Stimulated activated effector memory CD8-positive, alpha-beta T cell treated with anti-CD3 and anti-CD28 coated beads, Interleukin-12 subunit alpha, Interleukin-12 subunit beta, amount 100 ng/mL, for 72 hours (primary cell): ENCODE data around the gene INPP5F.
A peak's percentile ranks its signal among the peaks of the same experiment; 100 is the strongest.
"Not testable (repeated sequence)": the region's sequence is repeated elsewhere in the genome, so short reads cannot be mapped to it uniquely, and the experiment has no call there.

ENCODE experiments used
- ATAC-seq: fragments of 150-1000 bp; cut with Tn5 transposase; 2 replicates; pipeline ENCODE4 v1.10.0; 2021
- DNase-seq, 2 donors: peaks; one replicate each; pipeline ENCODE4 v3.0.0; 2021 to 2022; ENCODE audit warnings: low spot score in 2 of 2
- H3K27ac Mint-ChIP-seq: one replicate; pipeline ENCODE4 v1.8.0; 2022; ENCODE audit warnings: mild to moderate bottlenecking, mixed read lengths
- H3K36me3 Mint-ChIP-seq: one replicate; pipeline ENCODE4 v1.8.0; 2022; ENCODE audit warnings: mild to moderate bottlenecking, mixed read lengths
- H3K4me1 Mint-ChIP-seq: one replicate; pipeline ENCODE4 v1.8.0; 2022; ENCODE audit warnings: mixed read lengths
- H3K4me3 Mint-ChIP-seq: one replicate; pipeline ENCODE4 v1.8.0; 2022; ENCODE audit warnings: mild to moderate bottlenecking, mixed read lengths
- H3K9me3 Mint-ChIP-seq: one replicate; pipeline ENCODE4 v1.8.0; 2022; ENCODE audit warnings: mixed read lengths

The INPP5F gene

DNA sequence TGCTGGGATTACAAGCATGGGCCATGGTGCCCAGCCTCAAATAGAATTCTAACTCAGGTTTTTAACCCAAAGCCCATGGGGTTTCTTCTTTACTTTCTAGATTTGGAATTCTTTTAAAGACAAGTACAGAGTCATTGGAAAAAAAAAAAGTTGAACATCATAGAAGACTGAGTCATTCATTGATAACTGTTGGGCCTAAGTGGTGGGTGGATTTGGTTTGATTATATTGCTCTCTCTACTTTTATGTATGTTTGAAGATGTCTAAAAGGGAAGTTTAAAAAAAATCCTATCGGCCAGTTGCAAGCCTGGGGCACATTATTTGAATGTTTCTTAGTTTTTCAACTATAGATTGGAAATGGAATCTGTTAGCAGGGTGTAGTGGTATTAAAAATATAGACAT lies 49.7 kb downstream of the INPP5F start:
- DNase-seq: no peak
- H3K27ac Mint-ChIP-seq: no peak overlapping the region
- ATAC-seq: no peak
- H3K9me3 Mint-ChIP-seq: no peaks in the 10 kb centered on the region
- no peaks in the 10 kb centered on the region for H3K36me3 Mint-ChIP-seq
- H3K4me1 Mint-ChIP-seq: peaks cover 6% of the 10 kb centered on the region
- H3K4me3 Mint-ChIP-seq: no peak overlapping the region

- no peak for ATAC-seq
- Mint-ChIP-seq H3K36me3 (no peaks in the 10 kb centered on the region), H3K9me3 (no peaks in the 10 kb centered on the region), H3K4me1 (peaks cover 6% of the 10 kb centered on the region), H3K27ac (no peak overlapping the region), H3K4me3 (no peak overlapping the region)
- no peak for DNase-seq
Measured at GRCh38 chr10:119776536-119776935, 50.7 kb downstream of the INPP5F start.

DNA sequence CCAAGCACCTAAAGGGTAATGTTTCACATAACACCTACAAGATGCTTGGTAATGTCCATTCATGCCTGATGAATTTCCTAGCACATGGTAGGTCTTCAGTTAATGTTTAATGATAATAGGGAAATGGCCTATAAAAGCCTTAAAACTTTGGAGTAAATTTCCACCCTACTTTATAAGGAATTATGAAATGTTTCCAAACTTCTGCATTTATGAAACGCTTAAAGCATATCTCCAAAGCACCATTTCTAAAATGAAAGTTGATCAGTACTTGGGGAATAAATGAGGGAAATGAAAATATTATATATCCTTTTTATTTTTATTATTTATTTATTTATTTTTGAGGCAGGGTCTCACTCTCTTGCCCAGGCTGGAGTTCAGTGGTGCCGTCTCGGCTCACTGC lies 51.8 kb downstream of the INPP5F start:
- ATAC-seq (no peak), DNase-seq (no peak)
- no peaks in the 10 kb centered on the region for H3K36me3 Mint-ChIP-seq
- peaks cover 6% of the 10 kb centered on the region for H3K4me1 Mint-ChIP-seq
- H3K9me3 Mint-ChIP-seq: no peaks in the 10 kb centered on the region
- H3K27ac Mint-ChIP-seq: no peak overlapping the region
- H3K4me3 Mint-ChIP-seq: no peak overlapping the region

- no peak for DNase-seq
- ATAC-seq: no peak
- Mint-ChIP-seq H3K4me3 (no peak overlapping the region), H3K4me1 (peaks cover 6% of the 10 kb centered on the region), H3K27ac (no peak overlapping the region), H3K36me3 (no peaks in the 10 kb centered on the region), H3K9me3 (no peaks in the 10 kb centered on the region)
Measured at GRCh38 chr10:119778776-119779445, 53.1 kb downstream of the INPP5F start.

- H3K4me1 Mint-ChIP-seq: peaks cover 8% of the 10 kb centered on the region
- H3K9me3 Mint-ChIP-seq: no peaks in the 10 kb centered on the region
- no peaks in the 10 kb centered on the region for H3K36me3 Mint-ChIP-seq
- no peak overlapping the region for H3K4me3 Mint-ChIP-seq
- no peak for DNase-seq
- no peak for ATAC-seq
- no peak overlapping the region for H3K27ac Mint-ChIP-seq
Measured at GRCh38 chr10:119780879-119781480, 55.1 kb downstream of the INPP5F start.

- Mint-ChIP-seq H3K36me3 (no peaks in the 10 kb centered on the region), H3K4me1 (peaks cover 8% of the 10 kb centered on the region), H3K27ac (no peak overlapping the region), H3K4me3 (no peak overlapping the region), H3K9me3 (no peaks in the 10 kb centered on the region)
- ATAC-seq: no peak
- no peak for DNase-seq
Measured at GRCh38 chr10:119781498-119781897, 55.6 kb downstream of the INPP5F start.

- Mint-ChIP-seq H3K4me3 (no peak overlapping the region), H3K4me1 (peaks cover 15% of the 10 kb centered on the region), H3K36me3 (no peaks in the 10 kb centered on the region), H3K9me3 (no peaks in the 10 kb centered on the region), H3K27ac (no peak overlapping the region)
- ATAC-seq (no peak), DNase-seq (no peak)
Measured at GRCh38 chr10:119782981-119783664, 57.3 kb downstream of the INPP5F start.

DNA sequence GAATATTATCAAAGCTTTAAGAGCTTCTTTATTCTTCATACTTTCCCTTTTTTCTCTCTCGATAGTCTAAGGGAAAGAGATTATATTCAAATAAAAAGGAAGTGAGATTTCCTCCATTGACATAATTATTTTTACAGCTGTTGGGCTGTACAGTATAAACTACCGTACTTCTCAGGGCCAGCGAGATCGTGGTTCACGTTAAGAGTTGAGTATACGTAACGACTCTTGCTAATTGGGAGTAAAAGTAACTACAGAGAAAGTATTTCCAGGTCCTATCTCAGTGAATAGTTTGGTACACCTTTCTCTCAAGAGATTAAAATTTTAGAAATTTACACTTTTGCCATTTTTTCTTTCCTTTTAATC lies 57.8 kb downstream of the INPP5F start:
- Mint-ChIP-seq H3K36me3 (no peaks in the 10 kb centered on the region), H3K4me1 (peaks cover 15% of the 10 kb centered on the region), H3K4me3 (no peak overlapping the region), H3K27ac (no peak overlapping the region), H3K9me3 (no peaks in the 10 kb centered on the region)
- ATAC-seq: no peak
- DNase-seq: no peak

DNA sequence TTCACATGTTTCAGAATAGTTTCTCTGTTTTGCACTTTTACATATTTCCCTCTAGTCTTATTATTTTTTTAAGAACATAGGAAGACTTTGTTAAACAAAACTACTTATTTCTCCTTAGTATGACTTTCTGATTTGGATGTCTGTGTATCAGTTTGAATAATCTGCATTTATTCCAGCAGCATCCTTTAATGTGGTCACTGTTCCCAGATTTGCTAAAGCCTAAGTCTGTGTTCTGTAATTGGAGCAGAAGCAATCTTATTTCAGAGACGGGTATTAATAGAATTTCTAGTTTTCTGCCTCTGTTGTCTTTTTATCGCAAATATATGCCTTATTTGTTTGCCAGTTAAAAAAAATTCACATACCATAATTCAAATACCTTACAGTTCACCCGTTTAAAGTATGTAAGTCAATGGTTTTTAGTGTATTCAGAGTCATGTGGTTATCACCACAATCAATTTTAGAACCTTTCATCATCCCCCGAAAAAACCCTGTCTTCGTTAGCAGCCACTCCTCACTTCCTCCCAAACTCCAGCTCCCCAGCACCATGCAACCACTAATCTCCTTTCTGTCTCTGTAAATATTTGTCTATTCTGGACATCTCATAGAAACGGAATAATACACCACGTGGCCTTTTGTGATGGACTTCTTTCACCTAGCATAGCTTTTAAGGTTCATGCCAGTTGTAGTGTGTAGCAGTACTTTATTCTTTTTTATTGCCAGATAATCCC lies 58.7 kb downstream of the INPP5F start:
- peaks cover 17% of the 10 kb centered on the region for H3K4me1 Mint-ChIP-seq
- no peaks in the 10 kb centered on the region for H3K36me3 Mint-ChIP-seq
- DNase-seq (no peak), ATAC-seq (peak; percentile 67)
- peak overlapping the region; percentile 1 for H3K4me3 Mint-ChIP-seq
- no peaks in the 10 kb centered on the region for H3K9me3 Mint-ChIP-seq
- no peak overlapping the region for H3K27ac Mint-ChIP-seq

DNA sequence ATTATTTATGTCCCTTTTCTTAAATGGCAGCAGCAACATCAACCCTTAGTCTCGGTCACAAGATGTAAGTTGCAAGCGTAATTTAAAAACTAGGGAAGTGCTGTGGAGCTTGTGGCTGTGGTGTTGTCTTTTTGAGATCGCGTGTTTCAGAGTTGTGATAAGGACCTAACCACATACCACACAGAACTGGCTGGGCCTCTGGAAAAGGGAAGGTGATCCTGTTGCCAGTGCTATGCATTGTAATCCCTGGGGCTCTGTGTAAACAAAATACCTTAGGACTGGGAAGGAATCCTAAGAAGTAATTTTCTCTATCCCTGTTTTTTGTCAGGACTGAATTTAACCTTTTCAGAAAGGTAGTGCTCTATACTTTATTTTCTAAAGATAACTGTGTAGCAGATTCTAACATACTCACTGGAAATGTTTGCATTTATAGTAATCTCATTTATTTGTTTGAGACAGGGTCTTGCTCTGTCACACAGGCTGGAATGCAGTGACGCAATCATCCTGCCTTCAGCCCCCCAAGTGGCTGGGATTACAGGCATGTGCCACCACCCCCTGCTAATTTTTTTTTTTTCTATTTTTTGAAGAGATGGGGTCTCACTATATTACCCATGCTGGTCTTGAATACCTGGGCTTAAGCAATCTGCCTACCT lies 60.4 kb downstream of the INPP5F start:
- DNase-seq: no peak
- H3K4me1 Mint-ChIP-seq: peaks cover 22% of the 10 kb centered on the region
- no peaks in the 10 kb centered on the region for H3K36me3 Mint-ChIP-seq
- ATAC-seq: no peak
- H3K9me3 Mint-ChIP-seq: no peaks in the 10 kb centered on the region
- H3K4me3 Mint-ChIP-seq: no peak overlapping the region
- H3K27ac Mint-ChIP-seq: no peak overlapping the region

GRCh38 chr10:119795101-119795500 lies 69.3 kb downstream of the INPP5F start:
- not testable (repeated sequence) for H3K9me3 Mint-ChIP-seq, H3K4me3 Mint-ChIP-seq, H3K4me1 Mint-ChIP-seq, ATAC-seq, H3K27ac Mint-ChIP-seq, DNase-seq
- peaks cover 30% of the 10 kb centered on the region for H3K36me3 Mint-ChIP-seq

DNA sequence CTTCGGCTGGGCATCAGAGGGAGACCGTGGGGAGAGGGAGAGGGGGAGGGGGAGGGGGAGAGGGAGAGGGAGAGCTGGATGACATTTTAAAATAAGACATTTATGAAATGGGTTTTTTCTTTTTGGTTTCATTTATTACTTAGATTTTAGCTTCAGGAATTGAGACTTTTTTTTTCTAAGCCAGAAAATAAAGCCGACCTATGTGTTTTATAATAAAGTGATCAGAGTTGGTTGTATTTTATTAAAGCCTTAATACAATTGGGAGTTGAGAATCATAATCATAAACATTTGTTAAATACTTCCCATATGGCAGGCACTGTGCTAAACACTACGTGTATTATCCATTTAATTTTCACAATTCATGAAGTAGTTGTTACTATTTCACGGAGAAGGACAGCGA lies 70.2 kb downstream of the INPP5F start:
- H3K4me3 Mint-ChIP-seq: no peak overlapping the region
- no peaks in the 10 kb centered on the region for H3K9me3 Mint-ChIP-seq

GRCh38 chr10:119801176-119801575 lies 75.3 kb downstream of the INPP5F start:
- no peak for ATAC-seq
- Mint-ChIP-seq H3K36me3 (peaks cover 29% of the 10 kb centered on the region), H3K27ac (no peak overlapping the region), H3K9me3 (no peaks in the 10 kb centered on the region), H3K4me1 (peaks cover 7% of the 10 kb centered on the region), H3K4me3 (no peak overlapping the region)
- no peak for DNase-seq

More for the DNA sequence above, 70.2 kb downstream of the INPP5F start:
- Mint-ChIP-seq H3K27ac (no peak overlapping the region), H3K36me3 (peaks cover 30% of the 10 kb centered on the region), H3K4me1 (no peaks in the 10 kb centered on the region)
- DNase-seq (no peak), ATAC-seq (no peak)

GRCh38 chr10:119801998-119802538 lies 76.2 kb downstream of the INPP5F start:
- peaks cover 22% of the 10 kb centered on the region for H3K36me3 Mint-ChIP-seq
- H3K4me1 Mint-ChIP-seq: peaks cover 7% of the 10 kb centered on the region
- H3K27ac Mint-ChIP-seq: no peak overlapping the region
- no peak overlapping the region for H3K4me3 Mint-ChIP-seq
- ATAC-seq (peak; percentile 96), DNase-seq (no peak)
- no peaks in the 10 kb centered on the region for H3K9me3 Mint-ChIP-seq

DNA sequence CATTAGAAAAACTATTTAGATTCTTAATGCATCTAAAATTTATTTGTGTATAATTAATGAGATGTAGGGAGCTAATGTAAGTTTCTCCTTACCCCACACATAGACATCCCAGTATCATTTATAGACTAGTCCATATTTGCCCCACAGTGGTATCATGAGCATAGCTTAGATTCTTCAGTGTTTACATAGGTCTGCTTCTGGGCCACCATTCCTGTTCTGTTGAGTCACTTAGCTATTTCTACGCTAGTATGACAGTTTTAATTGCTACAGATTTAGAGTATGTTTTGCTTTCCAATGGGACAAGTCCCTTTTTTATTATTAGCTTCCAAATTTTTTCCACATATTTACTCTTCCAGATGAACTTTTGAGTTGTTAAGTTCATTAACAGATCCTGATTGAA lies 77.4 kb downstream of the INPP5F start:
- DNase-seq: no peak
- Mint-ChIP-seq H3K36me3 (peaks cover 18% of the 10 kb centered on the region), H3K27ac (no peak overlapping the region), H3K9me3 (no peaks in the 10 kb centered on the region), H3K4me1 (peaks cover 13% of the 10 kb centered on the region), H3K4me3 (no peak overlapping the region)
- no peak for ATAC-seq
